Right ventricle myocardium inferior (tissue), 1 donor: ENCODE results near the gene ENTPD8. TPM values are rescaled to one million over a fixed set of nuclear protein-coding genes. Genes with fewer than 3 reads are reported as not detected.

ENCODE experiments used
- ATAC-seq: fragments of 200-7000 bp; cut with Tn5 transposase; one replicate; pipeline ENCODE4 v1.9.1; 2020; ENCODE audit warnings: mild to moderate bottlenecking, moderate library complexity
- DNase-seq: peaks from one replicate; pipeline ENCODE4 v3.0.0; 2021; ENCODE audit errors: missing footprints
- intact Hi-C: fragments of 100-400 bp; cut with DNase I; formaldehyde crosslinking; loops from one replicate; pipeline ENCODE4 v1.11.0; 2022
- total RNA-seq: library from RNA; stranded (reverse); fragmentation: NEBNext Ultra II Directional; extraction: Animal tissue kit (Norgen Biotek cat#: 25700); gene quantifications from one replicate; pipeline ENCODE4 v1.2.1, GENCODE V29; 2021
- donor health status: DM: no; HTN: yes; CAD: no; lungs with severe emphysema.

The ENTPD8 gene
- total RNA-seq, 1 donor from 2014 or later = not detected

GRCh38 chr9:137436761-137437600 is 4.2 kb downstream of the ENTPD8 start:
- DNase-seq (no peak), ATAC-seq (no peak)
- intact Hi-C loops = no loop called here

GRCh38 chr9:137435980-137436760 is 5.0 kb downstream of the ENTPD8 start:
- no peak for DNase-seq
- intact Hi-C loops = no loop called here
- ATAC-seq = peak; percentile 23

- no peak for DNase-seq
- no peak for ATAC-seq
- intact Hi-C loops = no loop called here
These were observed 5.7 kb downstream of the ENTPD8 start for GRCh38 chr9:137435381-137435891.

GRCh38 chr9:137434498-137435380 is 6.4 kb downstream of the ENTPD8 start:
- no peak for ATAC-seq
- intact Hi-C loops = no loop called here
- DNase-seq = no peak

GRCh38 chr9:137433916-137434431 is 7.2 kb downstream of the ENTPD8 start:
- intact Hi-C loops = no loop called here
- ATAC-seq (no peak), DNase-seq (no peak)

GRCh38 chr9:137433349-137433915 is 7.7 kb downstream of the ENTPD8 start:
- intact Hi-C loops = no loop called here
- DNase-seq (no peak), ATAC-seq (no peak)

- ATAC-seq (no peak), DNase-seq (no peak)
- intact Hi-C loops = no loop called here
These were observed 8.3 kb downstream of the ENTPD8 start for GRCh38 chr9:137432687-137433348.

GRCh38 chr9:137431416-137431931 is 9.7 kb downstream of the ENTPD8 start:
- DNase-seq = no peak
- ATAC-seq = no peak
- intact Hi-C loops = no loop called here

GRCh38 chr9:137430723-137431415 is 10.3 kb downstream of the ENTPD8 start:
- intact Hi-C loops = no loop called here
- ATAC-seq (no peak), DNase-seq (no peak)

GRCh38 chr9:137429974-137430722 is 11.0 kb downstream of the ENTPD8 start:
- DNase-seq = no peak
- intact Hi-C loops = loop anchor here (10.0 kb wide), 1 partner anchor 95 kb away; no protein-coding TSS in a partner anchor
- ATAC-seq = no peak

- ATAC-seq (no peak), DNase-seq (no peak)
- intact Hi-C loops = loop anchor here (10.0 kb wide), 1 partner anchor 95 kb away; no protein-coding TSS in a partner anchor
These were observed 11.6 kb downstream of the ENTPD8 start for GRCh38 chr9:137429546-137429890.

- DNase-seq (no peak), ATAC-seq (no peak)
- intact Hi-C loops = loop anchor here (10.0 kb wide), 1 partner anchor 96 kb away; no protein-coding TSS in a partner anchor
These were observed 12.2 kb downstream of the ENTPD8 start for GRCh38 chr9:137428841-137429545.

GRCh38 chr9:137428311-137428630 is 12.9 kb downstream of the ENTPD8 start:
- DNase-seq (no peak), ATAC-seq (no peak)
- intact Hi-C loops = loop anchor here (10.0 kb wide), 1 partner anchor 97 kb away; no protein-coding TSS in a partner anchor

GRCh38 chr9:137427454-137428310 is 13.5 kb downstream of the ENTPD8 start:
- DNase-seq = no peak
- intact Hi-C loops = loop anchor here (10.0 kb wide), 1 partner anchor 97 kb away; no protein-coding TSS in a partner anchor
- no peak for ATAC-seq
